Lung (tissue), 12 donors: ENCODE data around the gene MALAT1. TPM values are rescaled to one million over a fixed set of nuclear protein-coding genes. Genes with fewer than 3 reads are reported as not detected.

Experiments
- ATAC-seq: fragments of 200-7000 bp; cut with Tn5 transposase; one replicate; pipeline ENCODE4 v1.9.1; 2020; ENCODE audit warnings: moderate number of reproducible peaks; ENCODE audit not compliant: insufficient read depth, low FRiP score
- DNase-seq, 3 donors: peaks; one replicate each; pipeline ENCODE4 v3.0.0-alpha.2; 2013 to 2017
- H3K27ac ChIP-seq, 2 donors: one replicate each; pipeline ENCODE4 v1.5.1; 2013; ENCODE audit warnings: mild to moderate bottlenecking in 2 of 2, moderate library complexity in 2 of 2, control low read depth in 1 of 2, inconsistent platforms in 1 of 2, low read depth in 1 of 2, low read length in 1 of 2
- H3K27me3 ChIP-seq, 3 donors: one replicate each; pipeline ENCODE4 v1.5.1; 2013; ENCODE audit warnings: low read length in 2 of 3; ENCODE audit not compliant: control insufficient read depth in 3 of 3, insufficient read depth in 3 of 3
- H3K36me3 ChIP-seq, 4 donors: one replicate each; pipeline ENCODE4 v1.5.1; 2013; ENCODE audit warnings: low read length in 4 of 4, mild to moderate bottlenecking in 1 of 4, moderate library complexity in 1 of 4; ENCODE audit not compliant: control insufficient read depth in 4 of 4, insufficient read depth in 4 of 4
- H3K4me1 ChIP-seq, 5 donors: one replicate each; pipeline ENCODE4 v1.5.1; 2013; ENCODE audit warnings: low read length in 5 of 5, mild to moderate bottlenecking in 2 of 5, moderate library complexity in 1 of 5; ENCODE audit not compliant: control insufficient read depth in 5 of 5, insufficient read depth in 5 of 5
- H3K4me3 ChIP-seq: one replicate; pipeline ENCODE4 v1.5.1; 2013; ENCODE audit warnings: mild to moderate bottlenecking, control low read depth, moderate library complexity
- H3K9ac ChIP-seq, 2 donors: one replicate each; pipeline ENCODE4 v1.5.1; 2013; ENCODE audit warnings: low read length in 2 of 2, control low read depth in 1 of 2; ENCODE audit not compliant: insufficient read depth in 1 of 2
- H3K9me3 ChIP-seq, 4 donors: one replicate each; pipeline ENCODE4 v1.5.1; 2013; ENCODE audit warnings: low read length in 3 of 4, mild to moderate bottlenecking in 1 of 4, moderate library complexity in 1 of 4; ENCODE audit not compliant: control insufficient read depth in 4 of 4, insufficient read depth in 3 of 4
- CTCF ChIP-seq: IDR thresholded peaks from 2 replicates; pipeline ENCODE4 v1.5.1; 2012; ENCODE audit warnings: mild to moderate bottlenecking; ENCODE audit errors: control extremely low read depth, extremely low read depth
- WGBS, 2 donors: extraction: QIAGEN DNeasy Blood & Tissue Kit; methylation state at CpG; one replicate each; pipeline ENCODE4 v1.1.7; 2013; 5-methylcytosine and 5-hydroxymethylcytosine counted together
- polyA plus RNA-seq, 2 donors: library from polyadenylated mRNA; stranded (reverse); fragments of 200-250 nt; gene quantifications; one replicate each; pipeline ENCODE4 v1.2.1, GENCODE V29; 2013
- total RNA-seq, 2 donors: library from RNA; depleted of rRNA in 1 of 2; stranded (reverse); fragments of >200 nt in 1 of 2; gene quantifications; one replicate each; pipeline ENCODE4 v1.2.1, GENCODE V29; 2014 to 2021
- donor health status: control.
- donor health status: control.
- donor health status: Bipolar disorder and iron deficiency.
- donor health status: healthy.
- donor health status: DM: yes; HTN: yes; CAD: no.

Gene MALAT1
- total and polyA plus RNA-seq, 4 donors: 125 to 48,332 (median 6,799) TPM

DNA sequence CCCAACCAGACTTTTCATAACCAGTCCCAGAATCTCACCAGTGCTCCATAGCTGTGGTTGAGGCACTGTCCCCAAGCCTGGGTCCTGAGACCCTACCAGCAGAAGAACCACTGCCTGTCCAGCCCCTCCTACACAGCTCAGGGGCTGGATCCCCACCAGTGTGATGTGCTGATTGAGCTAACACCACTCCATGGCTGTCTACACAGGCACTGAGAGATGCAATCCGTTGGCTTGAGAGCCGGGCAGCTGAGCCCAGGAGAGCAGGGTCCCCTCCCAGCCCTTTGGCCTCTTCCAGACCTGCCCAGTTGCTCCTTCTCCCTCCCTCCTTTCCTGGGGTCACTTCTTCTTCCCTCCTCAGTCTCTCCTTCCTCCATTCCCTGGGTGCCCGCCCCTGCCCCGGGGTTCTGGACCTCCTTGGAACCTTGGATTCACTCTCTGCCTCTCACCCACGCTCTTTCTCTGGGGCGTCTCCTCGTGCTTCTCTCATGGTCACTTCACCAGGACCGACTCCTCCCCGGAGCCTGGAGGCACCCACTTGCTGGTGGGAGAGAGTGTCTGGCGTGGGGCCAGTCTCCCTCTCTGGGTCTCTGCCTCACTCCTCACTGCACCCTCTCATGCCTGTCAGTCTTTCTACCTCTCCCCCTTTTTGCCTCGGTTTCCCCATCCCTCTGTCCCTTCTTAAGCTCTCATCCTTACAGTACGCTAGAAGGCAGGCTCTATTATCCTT, 25.3 kb downstream of the MALAT1 start:
- no peaks in the 10 kb centered on the region for H3K9me3 ChIP-seq
- DNase-seq (no peak), ATAC-seq (no peak)
- H3K4me3 ChIP-seq: no peak overlapping the region
- no peaks in the 10 kb centered on the region for H3K27me3 ChIP-seq
- no peak for TF ChIP-seq CTCF
- H3K4me1 ChIP-seq: peaks cover 5 to 20% (median 10%) of the 10 kb centered on the region in 5 donors
- WGBS, 2 donors: 34 to 48% methylated on average over 11 to 12 of the region's 12 CpGs
- peak overlapping the region in 1 of 2 donors; percentile 49 for H3K9ac ChIP-seq
- H3K27ac ChIP-seq: peak overlapping the region in 1 of 2 donors; percentile 50
- peaks cover 0 to 7% (median 3%) of the 10 kb centered on the region in 4 donors for H3K36me3 ChIP-seq

DNA sequence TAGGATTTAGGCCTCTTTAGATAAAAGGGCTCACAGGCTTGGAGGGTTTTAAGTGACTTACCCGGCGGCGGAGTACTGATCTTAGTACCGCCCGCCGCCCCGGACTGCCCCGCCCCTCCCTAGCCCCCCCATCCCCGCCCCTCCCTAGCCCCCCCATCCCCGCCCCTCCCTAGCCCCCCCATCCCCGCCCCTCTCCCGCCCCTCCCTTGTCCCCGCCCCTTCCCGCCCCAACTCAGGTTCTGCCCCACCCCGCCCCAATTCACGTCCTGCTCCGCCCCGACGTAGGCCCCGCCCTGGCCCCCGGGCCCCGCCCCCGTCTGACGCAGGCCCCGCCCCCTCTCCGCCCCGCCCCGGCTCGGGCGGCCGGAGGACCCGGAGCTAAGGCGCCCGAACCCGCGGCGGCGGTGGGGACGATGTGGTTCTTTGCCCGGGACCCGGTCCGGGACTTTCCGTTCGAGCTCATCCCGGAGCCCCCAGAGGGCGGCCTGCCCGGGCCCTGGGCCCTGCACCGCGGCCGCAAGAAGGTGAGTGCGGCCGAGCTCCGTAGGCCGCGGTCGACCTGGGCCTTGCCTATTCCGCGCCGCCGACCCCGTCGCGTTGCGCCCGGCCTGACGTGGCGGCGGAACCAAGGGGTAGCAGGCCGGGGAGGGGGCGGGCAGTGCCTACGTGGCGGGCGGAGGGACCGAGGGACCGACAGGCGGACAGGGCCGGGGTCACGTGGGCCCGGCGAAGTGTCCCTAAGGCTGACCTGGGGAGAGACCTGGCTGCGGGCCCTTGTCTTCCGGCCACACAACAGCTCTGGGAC, 26.1 kb downstream of the MALAT1 start, which contains the start of gene SCYL1:
Gene SCYL1, plus strand, starts transcription at position 343 of the 805 bp plus-strand sequence. Its CDS starts 71 bp downstream, at position 414.
- Histone ChIP-seq H3K4me1 (peaks cover 5 to 20% (median 10%) of the 10 kb centered on the region in 5 donors), H3K4me3 (peak within 1 kb of the TSS; percentile 91), H3K36me3 (peaks cover 0 to 13% (median 8%) of the 10 kb centered on the region in 4 donors), H3K27me3 (no peaks in the 10 kb centered on the region), H3K9me3 (no peaks in the 10 kb centered on the region), H3K9ac (peak within 1 kb of the TSS; percentile 63 to 83), H3K27ac (peak within 1 kb of the TSS; percentile 93 to 99)
- TF ChIP-seq CTCF: no peak
- DNase-seq (peak; percentile 85 to 92 (median 91)), ATAC-seq (peak; percentile 93)
- WGBS, 2 donors: 1% methylated on average over 74 to 78 of the region's 82 CpGs

DNA sequence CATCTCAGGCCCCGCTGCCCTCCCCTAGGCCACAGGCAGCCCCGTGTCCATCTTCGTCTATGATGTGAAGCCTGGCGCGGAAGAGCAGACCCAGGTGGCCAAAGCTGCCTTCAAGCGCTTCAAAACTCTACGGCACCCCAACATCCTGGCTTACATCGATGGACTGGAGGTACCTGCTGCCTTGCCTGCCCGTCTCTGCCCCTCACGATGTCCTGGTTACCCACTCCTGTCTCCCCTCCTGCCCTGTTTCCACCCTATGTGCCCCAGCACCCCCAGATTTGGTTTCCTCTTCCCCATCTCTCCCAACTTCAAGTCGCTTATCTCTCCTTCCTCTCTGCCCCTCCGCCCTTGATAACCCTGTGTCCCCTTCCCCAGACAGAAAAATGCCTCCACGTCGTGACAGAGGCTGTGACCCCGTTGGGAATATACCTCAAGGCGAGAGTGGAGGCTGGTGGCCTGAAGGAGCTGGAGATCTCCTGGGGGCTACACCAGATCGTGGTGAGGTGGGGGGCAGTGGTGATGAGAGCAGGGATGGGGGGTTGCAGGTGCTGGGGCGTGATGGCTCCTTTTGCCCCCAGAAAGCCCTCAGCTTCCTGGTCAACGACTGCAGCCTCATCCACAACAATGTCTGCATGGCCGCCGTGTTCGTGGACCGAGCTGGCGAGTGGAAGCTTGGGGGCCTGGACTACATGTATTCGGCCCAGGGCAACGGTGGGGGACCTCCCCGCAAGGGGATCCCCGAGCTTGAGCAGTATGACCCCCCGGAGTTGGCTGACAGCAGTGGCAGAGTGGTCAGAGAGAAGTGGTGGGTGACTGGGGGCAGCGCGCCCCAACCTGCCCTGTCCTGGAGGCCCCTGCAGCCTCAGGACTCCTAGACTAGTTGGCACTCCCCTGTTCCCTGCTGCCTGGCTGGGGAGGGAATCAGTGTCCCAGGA, 27.0 kb downstream of the MALAT1 start:
- DNase-seq (no peak), ATAC-seq (no peak)
- peaks cover 5 to 20% (median 10%) of the 10 kb centered on the region in 5 donors for H3K4me1 ChIP-seq
- peak overlapping the region; percentile 91 for H3K4me3 ChIP-seq
- 45 to 50% methylated on average over 31 of the region's 31 CpGs for whole genome bisulfite sequencing, 2 donors
- H3K9me3 ChIP-seq: no peaks in the 10 kb centered on the region
- no peaks in the 10 kb centered on the region for H3K27me3 ChIP-seq
- H3K36me3 ChIP-seq: peaks cover 4 to 21% (median 13%) of the 10 kb centered on the region in 4 donors
- peak overlapping the region; percentile 63 to 83 for H3K9ac ChIP-seq
- peak overlapping the region; percentile 93 to 99 for H3K27ac ChIP-seq
- TF ChIP-seq CTCF: no peak
